Stimulated activated CD8-positive, alpha-beta memory T cell treated with anti-CD3 and anti-CD28 coated beads, Interleukin-2, amount 100 ng/mL, for 48 hours (primary cell): Measurements from ENCODE around the gene NUDC.
"Not testable (repeated sequence)": the region's sequence is repeated elsewhere in the genome, so short reads cannot be mapped to it uniquely, and the experiment has no call there.

Experiments used
- DNase-seq, 2 donors: peaks; one replicate each; pipeline ENCODE4 v3.0.0-alpha.2; 2020; ENCODE audit warnings: low read depth in 2 of 2

Gene NUDC

GRCh38 chr1:26911399-26912146 is 10.0 kb upstream of the NUDC start:
- no peak for DNase-seq

- no peak for DNase-seq
Observed at GRCh38 chr1:26912147-26912490, 9.4 kb upstream of the NUDC start.

GRCh38 chr1:26913389-26913753 is 8.2 kb upstream of the NUDC start:
- no peak for DNase-seq

- no peak for DNase-seq
Observed at GRCh38 chr1:26913754-26914619, 7.6 kb upstream of the NUDC start, which contains the start of gene NR0B2. NR0B2 (minus strand) TSS chr1:26913975; CDS start chr1:26913940, 35 bp downstream.

GRCh38 chr1:26915204-26915842 is 6.2 kb upstream of the NUDC start:
- no peak for DNase-seq

- DNase-seq = no peak
Observed at GRCh38 chr1:26921126-26921539, 410 bp upstream of the NUDC start.

GRCh38 chr1:26922431-26922729 is 837 bp downstream of the NUDC start:
- no peak for DNase-seq

GRCh38 chr1:26922901-26923300 is 1.4 kb downstream of the NUDC start:
- DNase-seq = no peak

- no peak for DNase-seq
Observed at GRCh38 chr1:26923711-26924110, 2.2 kb downstream of the NUDC start.

GRCh38 chr1:26932531-26932930 is 11.0 kb downstream of the NUDC start:
- no peak for DNase-seq

- no peak for DNase-seq
Observed at GRCh38 chr1:26936823-26937222, 15.3 kb downstream of the NUDC start.

- DNase-seq = no peak
Observed at GRCh38 chr1:26938004-26938658, 16.6 kb downstream of the NUDC start.

GRCh38 chr1:26938659-26939025 is 17.1 kb downstream of the NUDC start:
- DNase-seq = no peak

GRCh38 chr1:26941311-26941710 is 19.8 kb downstream of the NUDC start:
- DNase-seq = no peak

GRCh38 chr1:26942656-26943055 is 21.1 kb downstream of the NUDC start:
- no peak for DNase-seq

- DNase-seq = no peak
Observed at GRCh38 chr1:26945138-26945537, 23.6 kb downstream of the NUDC start.

- DNase-seq = no peak
Observed at GRCh38 chr1:26945728-26946127, 24.2 kb downstream of the NUDC start.

GRCh38 chr1:26946270-26946669 is 24.7 kb downstream of the NUDC start:
- no peak for DNase-seq

GRCh38 chr1:26948725-26949057 is 27.1 kb downstream of the NUDC start:
- DNase-seq = not testable (repeated sequence)

- DNase-seq = no peak
Observed at GRCh38 chr1:26949266-26949925, 27.9 kb downstream of the NUDC start.

- DNase-seq = no peak
Observed at GRCh38 chr1:26949926-26950319, 28.4 kb downstream of the NUDC start.

GRCh38 chr1:26950602-26951001 is 29.1 kb downstream of the NUDC start:
- DNase-seq = no peak
